ENCODE data around the gene SGMS2. TPM values are rescaled to one million over a fixed set of nuclear protein-coding genes. Genes with fewer than 3 reads are reported as not detected.

Gene SGMS2
- total RNA-seq, 3 donors from 2014 or later = 47.2 to 76.7 (median 56.3) TPM

DNA sequence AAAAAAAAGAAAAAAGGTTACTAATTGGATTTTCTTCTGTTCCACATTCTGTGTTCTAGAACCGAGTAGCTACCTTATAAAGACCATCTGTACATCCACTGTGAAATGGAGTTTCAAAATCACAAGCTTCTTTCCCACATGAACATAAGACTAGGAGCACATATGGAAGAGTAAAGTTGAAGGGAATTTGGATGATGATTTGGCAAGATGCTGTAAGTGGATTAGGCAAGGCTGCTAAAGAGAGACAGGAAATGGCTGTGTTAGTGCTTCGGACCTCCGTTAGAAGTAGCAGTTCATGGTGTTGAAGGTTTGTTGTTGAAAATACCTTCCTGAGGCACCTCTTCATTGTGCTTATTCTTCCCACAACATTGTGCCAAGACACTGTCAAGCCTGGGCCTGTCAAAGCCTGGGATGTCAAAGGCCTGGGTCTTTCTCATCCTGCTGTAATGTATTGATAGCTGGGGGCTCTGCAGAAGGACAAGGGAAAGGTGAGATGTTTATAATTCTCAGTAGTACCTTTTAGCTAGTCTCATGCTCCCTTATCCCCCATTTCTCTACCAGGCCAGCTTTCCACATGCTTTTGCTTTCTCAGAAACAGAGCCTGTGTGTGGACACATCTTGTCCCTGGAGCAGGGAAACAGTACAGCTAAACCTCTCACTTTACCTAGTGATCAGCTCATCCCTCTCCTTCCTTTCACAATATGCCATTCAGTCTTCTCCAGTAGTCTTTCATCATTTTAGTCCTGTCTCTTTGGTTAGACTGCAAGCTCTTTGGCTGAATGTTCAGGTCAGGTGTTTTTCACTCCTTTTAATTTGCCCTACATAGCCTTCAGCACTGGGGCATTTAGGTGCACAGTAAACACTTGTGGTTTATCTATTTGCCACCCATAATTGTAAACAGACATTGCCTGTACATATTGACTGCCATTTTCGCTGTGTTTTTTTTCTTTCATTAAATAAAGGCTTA is 68.7 kb downstream of the SGMS2 start:
- no peaks in the 10 kb centered on the region for H3K27me3 ChIP-seq
- no peak overlapping the region for H3K4me3 ChIP-seq
- H3K36me3 ChIP-seq = no peaks in the 10 kb centered on the region
- no peaks in the 10 kb centered on the region for H3K9me3 ChIP-seq
- TF ChIP-seq POLR2AphosphoS5 (IDR thresholded peaks at IDR 0.05) (no peak), POLR2A (IDR thresholded peaks at IDR 0.05) (no peak)
- TF ChIP-seq, protein P1, sequence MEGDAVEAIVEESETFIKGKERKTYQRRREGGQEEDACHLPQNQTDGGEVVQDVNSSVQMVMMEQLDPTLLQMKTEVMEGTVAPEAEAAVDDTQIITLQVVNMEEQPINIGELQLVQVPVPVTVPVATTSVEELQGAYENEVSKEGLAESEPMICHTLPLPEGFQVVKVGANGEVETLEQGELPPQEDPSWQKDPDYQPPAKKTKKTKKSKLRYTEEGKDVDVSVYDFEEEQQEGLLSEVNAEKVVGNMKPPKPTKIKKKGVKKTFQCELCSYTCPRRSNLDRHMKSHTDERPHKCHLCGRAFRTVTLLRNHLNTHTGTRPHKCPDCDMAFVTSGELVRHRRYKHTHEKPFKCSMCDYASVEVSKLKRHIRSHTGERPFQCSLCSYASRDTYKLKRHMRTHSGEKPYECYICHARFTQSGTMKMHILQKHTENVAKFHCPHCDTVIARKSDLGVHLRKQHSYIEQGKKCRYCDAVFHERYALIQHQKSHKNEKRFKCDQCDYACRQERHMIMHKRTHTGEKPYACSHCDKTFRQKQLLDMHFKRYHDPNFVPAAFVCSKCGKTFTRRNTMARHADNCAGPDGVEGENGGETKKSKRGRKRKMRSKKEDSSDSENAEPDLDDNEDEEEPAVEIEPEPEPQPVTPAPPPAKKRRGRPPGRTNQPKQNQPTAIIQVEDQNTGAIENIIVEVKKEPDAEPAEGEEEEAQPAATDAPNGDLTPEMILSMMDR (IDR thresholded peaks at IDR 0.05) = no peak
- no peak for DNase-seq (ENCODE audit: low spot score in 2 of 2)
- intact Hi-C loops (cut with DNase I; ENCODE audit: low total_unique reads) = no loop called here
- peak overlapping the region in 1 of 2 donors; percentile 4 for H3K27ac ChIP-seq
- no peaks in the 10 kb centered on the region for H3K4me1 ChIP-seq

DNA sequence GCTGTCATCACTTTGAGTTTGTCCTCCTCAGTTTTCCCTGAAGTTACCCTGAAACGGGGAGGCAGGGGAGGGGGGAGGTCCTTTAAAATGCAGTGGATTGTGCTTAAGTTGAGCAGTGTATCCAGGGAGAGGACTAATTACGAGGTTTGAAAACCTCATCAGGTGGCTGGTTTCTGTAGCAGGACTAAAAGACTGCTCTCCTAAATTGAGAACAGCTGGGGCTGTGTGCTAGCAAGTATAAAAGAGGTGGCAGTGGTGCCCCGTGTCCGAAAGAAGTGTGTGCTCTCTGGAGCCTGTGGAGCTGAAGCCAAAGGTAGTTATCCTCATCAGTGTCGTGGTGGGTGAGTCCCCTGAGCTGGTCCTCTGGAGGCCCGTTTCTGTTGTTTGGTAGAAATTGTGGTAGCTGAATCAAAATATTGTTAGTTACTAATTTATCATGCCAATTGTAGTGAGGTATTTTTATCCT is 69.4 kb downstream of the SGMS2 start:
- no peak overlapping the region for H3K27ac ChIP-seq
- TF ChIP-seq POLR2A (IDR thresholded peaks at IDR 0.05) (no peak), POLR2AphosphoS5 (IDR thresholded peaks at IDR 0.05) (no peak)
- TF ChIP-seq, protein P1 (IDR thresholded peaks at IDR 0.05) = no peak
- H3K9me3 ChIP-seq = no peaks in the 10 kb centered on the region
- H3K36me3 ChIP-seq = no peaks in the 10 kb centered on the region
- no peak for DNase-seq (ENCODE audit: low spot score in 2 of 2)
- no peaks in the 10 kb centered on the region for H3K27me3 ChIP-seq
- H3K4me3 ChIP-seq = no peak overlapping the region
- no peaks in the 10 kb centered on the region for H3K4me1 ChIP-seq
- intact Hi-C loops (cut with DNase I; ENCODE audit: low total_unique reads) = no loop called here

- no peak for TF ChIP-seq POLR2AphosphoS5 (IDR thresholded peaks at IDR 0.05)
- no peak for TF ChIP-seq POLR2A (IDR thresholded peaks at IDR 0.05)
- TF ChIP-seq, protein P1 (IDR thresholded peaks at IDR 0.05) = no peak
- intact Hi-C loops (cut with DNase I; ENCODE audit: low total_unique reads) = no loop called here
- Histone ChIP-seq H3K27me3 (no peaks in the 10 kb centered on the region), H3K4me3 (no peak overlapping the region), H3K36me3 (no peaks in the 10 kb centered on the region), H3K9me3 (no peaks in the 10 kb centered on the region), H3K4me1 (no peaks in the 10 kb centered on the region), H3K27ac (peak overlapping the region; percentile 38)
- no peak for DNase-seq (ENCODE audit: low spot score in 2 of 2)
Observed at GRCh38 chr4:107896158-107896645, 71.5 kb downstream of the SGMS2 start.

DNA sequence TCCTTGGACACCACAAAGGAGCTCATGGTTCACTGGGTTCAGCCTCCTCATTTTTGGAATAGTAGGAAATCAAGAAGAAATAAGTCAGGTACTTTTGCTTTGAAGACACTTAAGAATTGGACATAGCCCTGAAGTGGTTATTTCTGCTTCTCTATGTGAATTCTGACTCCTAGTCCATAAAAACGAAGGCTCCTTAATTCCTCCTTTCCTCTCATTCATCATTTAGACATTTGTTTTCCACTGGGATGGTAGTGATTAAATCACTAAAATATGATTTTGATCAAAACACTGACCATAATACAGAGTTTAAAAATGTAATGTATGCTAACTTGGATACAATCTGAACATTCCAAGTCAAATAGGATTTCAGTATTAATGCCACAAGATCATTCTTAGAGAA is 71.9 kb downstream of the SGMS2 start:
- no peak overlapping the region for H3K4me3 ChIP-seq
- intact Hi-C loops (cut with DNase I; ENCODE audit: low total_unique reads) = no loop called here
- no peaks in the 10 kb centered on the region for H3K27me3 ChIP-seq
- DNase-seq (ENCODE audit: low spot score in 2 of 2) = no peak
- H3K27ac ChIP-seq = peak overlapping the region; percentile 38
- no peaks in the 10 kb centered on the region for H3K4me1 ChIP-seq
- H3K9me3 ChIP-seq = no peaks in the 10 kb centered on the region
- TF ChIP-seq POLR2A (IDR thresholded peaks at IDR 0.05) = no peak
- TF ChIP-seq POLR2AphosphoS5 (IDR thresholded peaks at IDR 0.05) = no peak
- TF ChIP-seq, protein P1 (IDR thresholded peaks at IDR 0.05) = no peak
- H3K36me3 ChIP-seq = no peaks in the 10 kb centered on the region

GRCh38 chr4:107897823-107898222 is 73.1 kb downstream of the SGMS2 start:
- TF ChIP-seq, protein P1 (IDR thresholded peaks at IDR 0.05) = no peak
- TF ChIP-seq POLR2AphosphoS5 (IDR thresholded peaks at IDR 0.05) = no peak
- TF ChIP-seq POLR2A (IDR thresholded peaks at IDR 0.05) = no peak
- H3K9me3 ChIP-seq = no peaks in the 10 kb centered on the region
- H3K36me3 ChIP-seq = no peaks in the 10 kb centered on the region
- H3K27ac ChIP-seq = no peak overlapping the region
- DNase-seq (ENCODE audit: low spot score in 2 of 2) = no peak
- intact Hi-C loops (cut with DNase I; ENCODE audit: low total_unique reads) = no loop called here
- H3K4me3 ChIP-seq = no peak overlapping the region
- no peaks in the 10 kb centered on the region for H3K4me1 ChIP-seq
- no peaks in the 10 kb centered on the region for H3K27me3 ChIP-seq

All from breast epithelium (tissue), 4 donors.